SK-N-DZ (cell line): ENCODE results near the gene ASGR1. TPM values are rescaled to one million over a fixed set of nuclear protein-coding genes. Genes with fewer than 3 reads are reported as not detected.

Experiments used
- DNase-seq: peaks from one replicate; pipeline ENCODE4 v3.0.0-alpha.2; 2015; ENCODE audit warnings: low spot score
- polyA plus RNA-seq, 2 experiments: library from polyadenylated mRNA; depleted of rRNA; stranded (reverse); fragments of >200 nt; gene quantifications; 2 replicates each; pipeline ENCODE4 v1.2.3, GENCODE V29; 2014

The ASGR1 gene
- polyA plus RNA-seq (2014; cell fraction: cytosol; rRNA removed) = 0.16 and 3.9 TPM in 2 replicates
- 5.9 and 7.7 TPM in 2 replicates for polyA plus RNA-seq (2014; cell fraction: nucleus; rRNA removed)

GRCh38 chr17:7179317-7180254 lies at the start of gene ASGR1:
Gene ASGR1, minus strand, starts transcription at chr17:7179370. Its CDS starts 807 bp downstream, at chr17:7178563.
- no peak for DNase-seq

- no peak for DNase-seq
Observed at GRCh38 chr17:7228920-7229319, 49.8 kb upstream of the ASGR1 start.

- no peak for DNase-seq
Observed at GRCh38 chr17:7226721-7227710, 47.8 kb upstream of the ASGR1 start.

- no peak for DNase-seq
Observed at GRCh38 chr17:7225711-7226331, 46.7 kb upstream of the ASGR1 start.

- DNase-seq = no peak
Observed at GRCh38 chr17:7224661-7225111, 45.5 kb upstream of the ASGR1 start.

GRCh38 chr17:7224110-7224509 lies 44.9 kb upstream of the ASGR1 start:
- no peak for DNase-seq

- no peak for DNase-seq
Observed at GRCh38 chr17:7223375-7223774, 44.2 kb upstream of the ASGR1 start.

GRCh38 chr17:7222972-7223292 lies 43.8 kb upstream of the ASGR1 start:
- DNase-seq = no peak

GRCh38 chr17:7222093-7222971 lies 43.2 kb upstream of the ASGR1 start:
- no peak for DNase-seq

- DNase-seq = no peak
Observed at GRCh38 chr17:7221278-7222092, 42.3 kb upstream of the ASGR1 start.

- DNase-seq = no peak
Observed at GRCh38 chr17:7220593-7221277, 41.6 kb upstream of the ASGR1 start.

GRCh38 chr17:7219812-7220592 lies 40.8 kb upstream of the ASGR1 start, which contains the start of the genes ACADVL and DLG4:
Gene ACADVL, plus strand, starts transcription at chr17:7219938. Its CDS starts 47 bp downstream, at chr17:7219985.
Gene DLG4, minus strand, starts transcription at chr17:7219836.
- DNase-seq = peak; percentile 87

GRCh38 chr17:7219229-7219811 lies 40.1 kb upstream of the ASGR1 start:
- no peak for DNase-seq

- no peak for DNase-seq
Observed at GRCh38 chr17:7218758-7219157, 39.6 kb upstream of the ASGR1 start.

- no peak for DNase-seq
Observed at GRCh38 chr17:7218166-7218565, 39.0 kb upstream of the ASGR1 start.

- DNase-seq = peak; percentile 78
Observed at GRCh38 chr17:7217113-7217987, 38.2 kb upstream of the ASGR1 start.
